HG03097 (cell line): ENCODE results near the gene EFCAB7.

Source experiments
- ATAC-seq: cut with Tn5 transposase; IDR thresholded peaks from one replicate; pipeline ENCODE4 v1.9.1; 2021; ENCODE audit not compliant: unreplicated experiment, low FRiP score

Gene EFCAB7

GRCh38 chr1:63601061-63601460 lies 77.7 kb downstream of the EFCAB7 start:
- no peak for ATAC-seq

- ATAC-seq = no peak
Measured at GRCh38 chr1:63601463-63601862, 78.1 kb downstream of the EFCAB7 start.

GRCh38 chr1:63601912-63602311 lies 78.6 kb downstream of the EFCAB7 start:
- ATAC-seq = no peak

GRCh38 chr1:63602629-63603028 lies 79.3 kb downstream of the EFCAB7 start:
- no peak for ATAC-seq

- no peak for ATAC-seq
Measured at GRCh38 chr1:63603810-63604209, 80.5 kb downstream of the EFCAB7 start.

- ATAC-seq = no peak
Measured at GRCh38 chr1:63607322-63607721, 84.0 kb downstream of the EFCAB7 start.

GRCh38 chr1:63611231-63611630 lies 87.9 kb downstream of the EFCAB7 start:
- no peak for ATAC-seq

- ATAC-seq = no peak
Measured at GRCh38 chr1:63612564-63612963, 89.2 kb downstream of the EFCAB7 start.

- ATAC-seq = no peak
Measured at GRCh38 chr1:63612971-63613370, 89.6 kb downstream of the EFCAB7 start.

GRCh38 chr1:63615768-63616420 lies 92.6 kb downstream of the EFCAB7 start:
- ATAC-seq = no peak

- no peak for ATAC-seq
Measured at GRCh38 chr1:63617450-63617849, 94.1 kb downstream of the EFCAB7 start.

GRCh38 chr1:63618011-63618410 lies 94.7 kb downstream of the EFCAB7 start:
- no peak for ATAC-seq

GRCh38 chr1:63619558-63619957 lies 96.2 kb downstream of the EFCAB7 start:
- no peak for ATAC-seq

GRCh38 chr1:63620671-63621070 lies 97.3 kb downstream of the EFCAB7 start:
- ATAC-seq = no peak

- no peak for ATAC-seq
Measured at GRCh38 chr1:63621075-63621474, 97.8 kb downstream of the EFCAB7 start.

- ATAC-seq = no peak
Measured at GRCh38 chr1:63621698-63622097, 98.4 kb downstream of the EFCAB7 start.
